Fibroblast of lung (primary cell): ENCODE data around the gene ENOX1.

Experiments used
- CTCF ChIP-seq, 2 donors: IDR thresholded peaks in 1 of 2; conservative IDR thresholded peaks in 1 of 2; 1 replicate in 1 of 2; 2 replicates in 1 of 2; pipeline ENCODE4 v1.5.1; 2011 to 2012; ENCODE audit warnings: low read length in 2 of 2, control low read depth in 1 of 2, inconsistent platforms in 1 of 2, low read depth in 1 of 2, mild to moderate bottlenecking in 1 of 2
- EZH2 ChIP-seq: IDR thresholded peaks from 2 replicates; pipeline ENCODE4 v1.5.1; 2012; ENCODE audit warnings: low read length, control low read depth, mild to moderate bottlenecking; ENCODE audit errors: missing control alignments

DNA sequence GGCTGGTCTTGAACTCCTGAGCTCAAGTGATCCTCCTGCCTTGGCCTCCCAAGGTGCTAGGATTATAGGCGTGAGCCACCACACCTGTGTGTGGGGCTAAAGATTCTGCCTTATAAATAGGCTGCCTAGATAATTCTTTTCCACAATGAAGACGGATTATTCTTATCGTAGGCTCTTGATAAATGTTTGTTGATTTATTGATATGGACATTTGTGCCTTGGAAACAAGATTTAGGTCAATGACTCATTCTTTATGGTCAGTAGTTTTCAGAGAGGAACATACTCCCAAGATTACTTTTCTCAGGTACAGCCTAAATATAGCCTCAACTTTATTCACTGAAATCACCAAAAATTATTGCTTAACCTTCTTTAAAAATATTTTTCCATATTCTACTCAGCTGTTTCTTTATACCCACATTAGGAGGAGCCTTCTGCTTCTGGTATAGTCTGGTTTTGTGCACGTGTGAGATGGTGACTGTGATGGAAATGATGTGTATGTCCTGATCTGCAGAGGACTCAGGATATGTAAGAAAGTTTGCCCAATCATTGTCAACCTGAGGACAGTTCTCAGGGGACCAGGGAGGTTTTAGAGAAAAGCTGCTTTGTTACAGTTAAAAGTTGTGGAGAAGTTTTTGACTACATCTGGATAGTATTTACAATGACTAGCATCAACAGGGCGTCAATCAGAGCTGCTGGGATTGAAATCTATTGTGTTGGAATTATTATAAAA, 554.5 kb downstream of the ENOX1 start:
- no peak for TF ChIP-seq CTCF (conservative IDR thresholded peaks at IDR 0.05 in 1 of 2, IDR thresholded peaks at IDR 0.05 in 1 of 2; ENCODE audit: low read depth in 1 of 2, low read length in 2 of 2)
- no peak for TF ChIP-seq EZH2
